Suprapubic skin (tissue), 4 donors: ENCODE results near the gene USP54.
A peak's percentile ranks its signal among the peaks of the same experiment; 100 is the strongest.

Experiments
- EP300 ChIP-seq: sonication (generic); formaldehyde crosslinking; IDR thresholded peaks from one replicate; pipeline ENCODE4 v1.6.1; 2017; ENCODE audit warnings: antibody characterized with exemption
- POLR2A ChIP-seq, 2 donors: fragments of 450-650 bp; IDR thresholded peaks; one replicate each; pipeline ENCODE4 v1.6.1; 2017; ENCODE audit warnings: antibody characterized with exemption in 2 of 2, mild to moderate bottlenecking in 2 of 2, moderate library complexity in 2 of 2
- POLR2AphosphoS5 ChIP-seq, 3 donors: sonication (generic); formaldehyde crosslinking; IDR thresholded peaks; one replicate each; pipeline ENCODE4 v1.6.1; 2017; ENCODE audit warnings: antibody characterized with exemption in 3 of 3
- TF ChIP-seq, protein P1 (sequence below), 2 donors: fragments of 200-600 bp in 1 of 2; fragments of 450-650 bp in 1 of 2; sonication (generic) in 1 of 2; IDR thresholded peaks; one replicate each; pipeline ENCODE4 v1.5.1; 2016 to 2019; ENCODE audit warnings: antibody characterized with exemption in 2 of 2, mild to moderate bottlenecking in 1 of 2, moderate library complexity in 1 of 2

- TF ChIP-seq, protein P1, sequence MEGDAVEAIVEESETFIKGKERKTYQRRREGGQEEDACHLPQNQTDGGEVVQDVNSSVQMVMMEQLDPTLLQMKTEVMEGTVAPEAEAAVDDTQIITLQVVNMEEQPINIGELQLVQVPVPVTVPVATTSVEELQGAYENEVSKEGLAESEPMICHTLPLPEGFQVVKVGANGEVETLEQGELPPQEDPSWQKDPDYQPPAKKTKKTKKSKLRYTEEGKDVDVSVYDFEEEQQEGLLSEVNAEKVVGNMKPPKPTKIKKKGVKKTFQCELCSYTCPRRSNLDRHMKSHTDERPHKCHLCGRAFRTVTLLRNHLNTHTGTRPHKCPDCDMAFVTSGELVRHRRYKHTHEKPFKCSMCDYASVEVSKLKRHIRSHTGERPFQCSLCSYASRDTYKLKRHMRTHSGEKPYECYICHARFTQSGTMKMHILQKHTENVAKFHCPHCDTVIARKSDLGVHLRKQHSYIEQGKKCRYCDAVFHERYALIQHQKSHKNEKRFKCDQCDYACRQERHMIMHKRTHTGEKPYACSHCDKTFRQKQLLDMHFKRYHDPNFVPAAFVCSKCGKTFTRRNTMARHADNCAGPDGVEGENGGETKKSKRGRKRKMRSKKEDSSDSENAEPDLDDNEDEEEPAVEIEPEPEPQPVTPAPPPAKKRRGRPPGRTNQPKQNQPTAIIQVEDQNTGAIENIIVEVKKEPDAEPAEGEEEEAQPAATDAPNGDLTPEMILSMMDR (IDR thresholded peaks at IDR 0.05): no peak
- TF ChIP-seq EP300 (no peak), POLR2A (IDR thresholded peaks at IDR 0.05) (no peak), POLR2AphosphoS5 (IDR thresholded peaks at IDR 0.05) (peak in 1 of 3 donors; percentile 43)
Measured at GRCh38 chr10:73576178-73576889, 14.8 kb downstream of the USP54 start.
